GM21717 (cell line): ENCODE measurements around the gene ANO5.
A peak's percentile ranks its signal among the peaks of the same experiment; 100 is the strongest.
"Not testable (repeated sequence)": the region's sequence is repeated elsewhere in the genome, so short reads cannot be mapped to it uniquely, and the experiment has no call there.

Experiments
- ATAC-seq: cut with Tn5 transposase; IDR thresholded peaks from one replicate; pipeline ENCODE4 v1.9.1; 2021; ENCODE audit warnings: mild to moderate bottlenecking, moderate library complexity; ENCODE audit not compliant: unreplicated experiment

Gene ANO5

GRCh38 chr11:22199243-22199642, 6.4 kb downstream of the ANO5 start:
- no peak for ATAC-seq

DNA sequence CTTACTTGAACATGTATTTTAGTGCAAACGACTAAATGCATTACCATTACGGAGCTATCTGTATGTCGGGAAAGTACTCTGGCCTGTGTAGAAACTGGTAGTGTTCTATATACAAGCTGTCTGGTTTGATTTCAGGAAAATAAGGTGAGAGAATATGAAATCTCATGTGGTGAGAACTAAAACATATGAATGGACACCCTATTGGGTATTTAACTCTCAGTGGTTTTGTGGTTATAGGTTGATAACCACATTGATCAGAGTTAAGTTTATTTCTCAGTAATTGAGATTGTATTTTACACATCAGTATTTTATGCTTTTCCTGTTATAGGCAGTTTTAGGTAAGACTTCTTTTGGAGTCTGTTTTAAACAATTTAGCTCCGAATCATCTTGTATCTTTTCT, 10.4 kb downstream of the ANO5 start:
- ATAC-seq = peak; percentile 95

DNA sequence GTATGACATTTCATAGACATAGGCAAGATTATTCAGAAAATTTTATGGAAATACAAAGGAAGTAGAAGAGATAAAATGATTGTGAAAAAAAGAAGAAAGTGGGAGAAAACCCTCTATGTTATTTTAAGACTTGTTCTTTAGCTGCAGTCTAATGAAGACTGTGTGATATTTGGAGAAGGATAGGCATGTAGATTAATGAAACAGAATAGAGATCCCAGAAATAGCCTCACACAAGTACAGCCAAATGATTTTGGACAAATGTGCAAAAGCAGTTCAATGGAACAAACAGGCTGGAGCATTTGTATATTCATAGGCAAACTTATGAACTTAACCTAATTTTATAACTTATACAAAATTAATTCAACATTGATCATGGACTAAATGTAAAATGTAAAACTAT, 14.3 kb downstream of the ANO5 start:
- ATAC-seq = no peak

GRCh38 chr11:22208151-22208858, 15.4 kb downstream of the ANO5 start:
- no peak for ATAC-seq

DNA sequence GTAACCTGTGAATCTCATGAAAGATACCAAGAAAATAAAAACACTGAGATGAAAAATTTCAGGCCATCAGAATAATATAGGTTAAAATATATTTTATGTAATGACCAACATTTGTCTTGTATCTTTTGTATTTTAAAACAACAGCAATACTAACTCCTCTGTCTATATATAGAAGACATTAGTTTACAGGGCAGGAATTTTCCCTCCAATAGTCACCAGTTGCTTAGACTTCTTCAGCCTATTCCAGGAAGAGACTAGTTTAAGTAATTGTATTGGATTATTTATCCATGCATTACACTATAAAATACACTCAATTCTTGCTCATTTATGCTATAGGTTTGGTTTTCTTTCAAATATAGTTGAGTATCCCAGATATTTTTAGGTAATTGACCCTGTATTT, 24.1 kb downstream of the ANO5 start:
- ATAC-seq = no peak

DNA sequence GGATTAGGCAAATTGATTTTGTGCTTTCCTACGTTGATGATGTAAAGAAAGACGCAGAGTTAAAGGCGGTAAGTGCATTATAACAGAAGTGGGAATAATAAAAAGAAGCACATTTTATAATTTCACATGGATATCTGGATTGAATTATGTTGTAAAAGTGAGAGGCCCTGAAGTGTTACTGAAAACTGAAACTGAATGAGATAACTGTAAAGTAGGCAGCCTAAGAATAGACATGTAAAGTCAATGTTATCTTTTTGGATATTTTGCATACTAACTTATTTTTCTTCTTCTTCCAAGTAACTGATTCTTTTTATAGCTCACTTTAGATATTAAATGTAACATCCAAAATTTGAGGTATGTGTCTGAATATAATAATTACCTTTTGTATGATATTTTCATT, 28.3 kb downstream of the ANO5 start:
- ATAC-seq = peak; percentile 56

DNA sequence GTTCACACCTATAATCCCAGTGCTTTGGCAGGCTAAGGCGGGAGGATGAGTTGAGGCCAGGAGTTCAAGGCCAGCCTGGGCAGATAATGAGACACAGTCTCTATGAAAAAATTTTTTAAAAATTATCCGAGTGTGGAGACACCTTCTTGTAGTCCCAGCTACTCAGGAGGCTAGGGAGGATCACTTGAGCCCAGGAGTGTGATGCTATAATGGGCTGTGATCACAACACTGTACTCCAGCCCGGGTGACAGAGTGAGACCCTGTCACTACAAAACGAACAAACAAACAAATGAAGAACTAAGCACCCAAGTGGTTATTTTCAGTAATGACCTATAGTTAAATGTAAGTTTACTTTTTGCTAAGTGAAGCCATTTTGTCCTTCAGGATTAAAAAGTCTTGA, 32.3 kb downstream of the ANO5 start:
- ATAC-seq = no peak

DNA sequence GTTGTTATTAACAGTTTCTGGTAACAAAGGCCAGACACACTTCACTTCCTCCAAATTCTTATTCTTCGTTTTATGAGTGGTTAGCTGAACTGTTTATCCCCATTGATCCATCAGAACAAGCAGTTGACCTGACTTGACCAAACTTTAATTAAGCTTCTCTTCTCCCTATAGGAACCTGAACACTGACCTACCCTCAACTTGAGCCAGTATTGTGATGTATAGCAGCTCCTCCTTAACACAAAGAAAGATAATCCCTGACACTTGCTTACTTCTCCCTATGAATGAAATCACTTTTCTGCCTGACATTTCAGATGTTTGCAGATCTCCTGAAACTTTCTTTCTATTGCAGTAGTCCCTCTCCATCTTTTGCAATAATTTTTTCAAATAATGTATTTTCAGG, 41.9 kb downstream of the ANO5 start:
- no peak for ATAC-seq

DNA sequence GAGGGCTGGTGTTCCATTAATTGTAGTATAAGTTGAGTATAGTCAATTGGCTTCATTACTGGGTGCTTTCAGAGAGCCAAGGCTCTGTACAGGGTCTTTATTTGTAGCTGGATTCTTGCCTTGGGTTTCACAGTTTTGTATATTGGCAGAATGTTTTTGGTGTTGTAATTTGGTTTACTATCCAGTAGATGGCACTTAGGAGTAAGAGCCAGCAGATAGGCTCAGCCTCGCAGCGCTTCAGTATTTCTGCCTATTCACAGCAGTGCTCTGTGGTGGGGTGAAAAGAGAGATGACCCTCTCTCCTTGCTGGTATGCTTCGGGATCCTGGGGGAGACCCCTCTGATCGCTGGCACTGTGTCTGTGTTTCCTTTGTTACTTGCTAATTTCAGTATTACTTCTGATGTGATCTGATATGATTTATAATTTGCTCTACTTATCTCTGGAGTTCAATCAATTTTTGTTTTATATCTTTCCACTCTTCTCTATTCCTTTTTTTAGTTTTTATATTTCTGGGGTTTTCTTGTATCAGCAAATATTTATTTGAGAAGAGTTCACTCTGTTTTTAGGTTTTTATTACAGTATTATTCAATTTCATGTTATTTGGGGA, 52.2 kb downstream of the ANO5 start:
- ATAC-seq = peak; percentile 92

- ATAC-seq = no peak
These were observed 54.1 kb downstream of the ANO5 start for GRCh38 chr11:22246992-22247391.

DNA sequence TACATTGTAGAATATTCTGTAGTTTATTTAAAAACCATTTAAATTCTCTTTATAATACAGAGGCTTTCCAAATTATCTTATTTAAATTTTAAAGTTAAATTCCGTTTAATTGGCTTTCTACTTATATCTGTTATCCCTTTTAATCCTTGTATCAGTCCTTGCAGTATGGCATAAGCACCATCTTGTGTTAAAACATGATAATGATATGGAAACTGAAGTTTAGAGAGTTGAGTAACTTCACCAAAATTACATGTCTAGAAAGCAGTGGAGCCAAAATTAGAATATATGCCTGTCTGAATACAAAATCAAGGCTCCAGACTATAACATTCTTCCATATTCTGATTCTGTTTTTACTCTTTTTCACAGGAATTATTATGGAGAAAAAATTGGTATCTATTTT, 57.0 kb downstream of the ANO5 start:
- ATAC-seq = no peak

DNA sequence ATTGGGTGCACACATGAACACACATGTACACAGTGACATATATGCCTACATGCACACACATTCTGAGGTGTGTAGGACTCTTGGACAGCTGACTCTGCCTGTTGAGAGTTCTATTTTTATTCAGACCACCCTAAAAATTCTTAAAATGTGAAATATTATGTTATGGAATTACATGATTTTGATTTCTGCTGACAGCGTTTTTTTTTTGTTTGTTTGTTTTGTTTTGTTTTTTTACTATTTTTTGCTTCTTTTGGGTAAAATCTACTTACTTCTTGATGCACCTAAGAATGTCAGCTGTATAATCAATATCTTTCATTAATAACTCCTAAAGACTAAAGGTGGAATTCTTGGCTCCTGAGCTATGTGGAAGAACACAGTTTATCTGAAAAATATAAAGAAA, 64.0 kb downstream of the ANO5 start:
- no peak for ATAC-seq

DNA sequence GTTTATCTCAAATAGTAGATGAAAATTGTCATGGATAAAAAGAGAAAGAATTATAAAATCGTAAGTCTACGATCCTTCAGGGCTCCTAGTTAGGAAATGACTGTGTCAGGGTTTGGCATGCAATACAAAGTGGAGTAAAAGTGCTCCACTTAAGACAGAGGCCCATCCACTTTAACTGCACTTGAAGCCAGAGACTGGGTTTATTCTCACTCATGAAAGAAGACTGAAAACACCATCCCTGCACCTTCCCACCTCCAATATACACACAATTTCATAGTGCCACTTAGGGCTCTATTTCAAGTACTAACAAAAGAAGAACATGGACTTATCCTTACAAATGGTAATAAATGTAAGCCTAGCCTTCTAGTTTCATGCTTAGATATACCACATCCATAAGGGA, 70.7 kb downstream of the ANO5 start:
- no peak for ATAC-seq

DNA sequence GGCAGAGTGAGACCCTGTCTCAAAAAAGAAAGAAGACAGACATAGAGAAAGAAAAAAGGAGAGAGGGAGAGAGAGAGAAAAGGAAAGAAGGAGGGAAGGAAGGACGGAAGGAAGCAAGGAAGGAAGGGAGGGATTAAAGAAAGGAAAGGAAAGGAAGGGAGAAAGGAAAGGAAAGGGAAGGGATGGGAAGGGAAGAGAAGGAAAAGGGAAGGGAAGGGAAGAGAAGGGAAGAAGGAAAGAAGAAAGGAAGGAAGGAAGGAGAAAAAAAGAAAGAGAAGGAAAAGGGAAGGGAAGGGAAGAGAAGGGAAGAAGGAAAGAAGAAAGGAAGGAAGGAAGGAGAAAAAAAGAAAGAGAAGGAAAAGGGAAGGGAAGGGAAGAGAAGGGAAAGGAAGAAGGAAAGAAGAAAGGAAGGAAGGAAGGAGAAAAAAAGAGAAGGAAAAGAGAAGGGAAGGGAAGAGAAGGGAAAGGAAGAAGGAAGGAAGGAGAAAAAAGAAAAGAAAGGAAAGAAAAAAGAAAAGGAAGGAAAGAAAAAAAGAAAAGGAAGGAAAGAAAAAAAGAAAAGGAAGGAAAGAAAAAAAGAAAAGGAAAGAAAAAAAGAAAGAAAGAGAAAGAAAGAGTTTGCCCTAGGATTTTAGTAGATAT, 76.2 kb downstream of the ANO5 start:
- ATAC-seq = not testable (repeated sequence)

GRCh38 chr11:22273781-22274180, 80.9 kb downstream of the ANO5 start:
- no peak for ATAC-seq

DNA sequence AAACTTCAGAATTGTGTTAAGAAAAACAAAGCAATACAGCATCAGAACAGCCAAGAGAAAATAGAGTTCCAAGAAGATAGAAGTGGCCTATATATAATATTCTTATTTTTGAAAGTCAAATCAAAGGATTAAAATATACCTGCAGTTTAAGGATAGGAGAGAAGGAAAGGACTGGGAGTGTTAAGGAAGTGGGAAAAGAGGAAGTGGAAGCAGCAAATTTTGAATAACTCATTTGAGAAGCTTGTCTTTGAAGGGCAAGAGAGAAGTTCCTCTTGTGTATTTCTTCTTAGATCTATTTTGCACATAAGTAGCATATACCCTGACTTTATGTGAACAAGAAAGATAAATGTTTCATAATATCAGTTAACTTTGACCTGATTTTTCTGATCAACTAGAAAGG, 82.7 kb downstream of the ANO5 start:
- ATAC-seq = no peak

DNA sequence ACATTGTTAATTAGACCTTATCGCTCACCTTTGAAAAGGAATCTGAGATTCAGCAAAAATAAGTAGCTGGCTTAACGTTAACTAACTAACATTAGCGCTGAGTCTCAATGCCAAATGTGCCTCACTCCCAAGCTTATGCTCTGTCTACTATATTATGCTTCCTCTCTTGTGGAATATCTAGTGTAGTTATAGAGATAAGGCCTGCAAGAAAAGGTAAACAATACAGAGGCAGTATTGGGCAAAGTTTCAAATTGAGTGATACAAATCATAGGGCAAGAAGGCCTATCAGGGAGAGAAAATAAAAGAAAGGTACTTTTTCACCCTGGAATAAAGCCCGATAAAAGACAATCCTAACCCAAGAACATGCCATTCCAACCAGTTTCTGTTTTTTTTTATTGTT, 83.7 kb downstream of the ANO5 start:
- ATAC-seq = no peak

DNA sequence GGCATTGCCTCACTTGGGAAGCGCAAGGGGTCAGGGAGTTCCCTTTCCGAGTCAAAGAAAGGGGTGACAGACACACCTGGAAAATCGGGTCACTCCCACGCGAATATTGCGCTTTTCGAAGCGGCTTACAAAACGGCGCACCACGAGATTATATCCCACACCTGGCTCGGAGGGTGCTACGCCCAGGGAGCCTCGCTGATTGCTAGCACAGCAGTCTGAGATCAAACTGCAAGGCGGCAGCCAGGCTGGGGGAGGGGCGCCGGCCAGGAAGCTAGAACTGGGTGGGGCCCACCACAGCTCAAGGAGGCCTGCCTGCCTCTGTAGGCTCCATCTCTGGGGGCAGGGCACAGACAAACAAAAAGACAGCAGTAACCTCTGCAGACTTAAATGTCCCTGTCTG, 92.1 kb downstream of the ANO5 start:
- not testable (repeated sequence) for ATAC-seq

- no peak for ATAC-seq
These were observed 109.5 kb downstream of the ANO5 start for GRCh38 chr11:22302368-22302767.

DNA sequence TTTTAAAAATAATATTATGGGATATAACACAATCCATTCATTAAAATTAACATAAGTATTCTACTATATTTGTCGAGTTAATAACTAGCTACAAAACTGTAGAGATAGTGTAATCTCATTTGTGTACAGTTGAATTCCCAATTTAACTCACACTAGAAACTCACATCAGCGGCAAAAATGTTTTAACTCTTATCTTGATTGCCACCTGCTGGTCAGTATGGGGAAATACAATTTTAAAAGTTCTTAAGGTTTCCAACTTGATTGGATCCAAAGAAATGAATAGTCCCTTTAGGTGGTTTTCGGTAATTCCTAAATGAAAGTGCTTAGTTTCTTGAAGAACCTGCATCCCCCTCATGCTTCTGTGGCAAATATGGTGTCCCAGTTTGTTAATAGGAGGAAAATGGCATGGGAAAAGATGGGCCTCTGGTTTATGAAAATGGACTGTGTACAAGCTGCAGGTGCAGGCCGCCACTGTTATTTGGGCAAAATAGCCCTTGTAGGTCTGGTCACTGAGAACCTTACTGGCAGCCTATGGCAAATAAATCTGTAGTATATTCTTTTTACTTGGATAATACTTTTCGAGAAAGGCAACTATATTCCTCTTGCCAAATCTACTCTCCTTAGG, 111.6 kb downstream of the ANO5 start:
- ATAC-seq = no peak

DNA sequence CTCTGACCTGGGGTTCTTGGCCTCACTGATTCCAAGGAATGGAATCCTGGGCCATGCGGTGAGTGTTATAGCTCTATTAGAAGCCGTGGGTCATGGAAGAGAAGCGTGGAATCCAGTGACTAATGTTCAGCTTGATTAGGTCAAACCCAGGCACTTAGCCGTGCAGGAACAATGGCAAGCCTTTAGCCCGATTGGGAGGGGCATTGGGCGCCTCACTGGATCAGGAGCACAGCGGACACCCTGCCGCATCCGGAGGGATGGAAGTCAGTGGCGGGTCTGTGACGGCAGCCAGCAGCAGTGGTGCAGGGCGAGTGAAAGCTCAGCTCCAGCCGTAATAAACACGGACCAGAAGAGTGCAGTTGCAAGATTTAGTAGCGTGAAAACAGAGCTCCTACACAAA, 124.8 kb downstream of the ANO5 start:
- no peak for ATAC-seq

- ATAC-seq = no peak
These were observed 138.9 kb downstream of the ANO5 start for GRCh38 chr11:22331771-22332170.
